DMS153 treated with DMSO at 0.1 percent for 48 hours (cell line): Measurements from ENCODE around the gene RCAN3.
"Not testable (repeated sequence)": the region's sequence is repeated elsewhere in the genome, so short reads cannot be mapped to it uniquely, and the experiment has no call there.

Experiments used
- DNase-seq: peaks from one replicate; lab custom pipeline; 2025; ENCODE audit not compliant: unreplicated experiment; lab: John Stamatoyannopoulos, UW

RCAN3 gene

GRCh38 chr1:24484199-24484598 is 18.4 kb upstream of the RCAN3 start:
- DNase-seq = no peak

GRCh38 chr1:24486331-24487065 is 16.1 kb upstream of the RCAN3 start:
- DNase-seq = no peak

GRCh38 chr1:24487455-24487854 is 15.2 kb upstream of the RCAN3 start:
- DNase-seq = no peak

- DNase-seq = not testable (repeated sequence)
These were observed 14.5 kb upstream of the RCAN3 start for GRCh38 chr1:24488159-24488558.

GRCh38 chr1:24489674-24490073 is 13.0 kb upstream of the RCAN3 start:
- no peak for DNase-seq

GRCh38 chr1:24490101-24490781 is 12.4 kb upstream of the RCAN3 start:
- DNase-seq = no peak

GRCh38 chr1:24491577-24492360 is 10.9 kb upstream of the RCAN3 start:
- DNase-seq = no peak

- DNase-seq = not testable (repeated sequence)
These were observed 9.7 kb upstream of the RCAN3 start for GRCh38 chr1:24492935-24493334.

GRCh38 chr1:24493785-24494184 is 8.9 kb upstream of the RCAN3 start:
- DNase-seq = no peak

- no peak for DNase-seq
These were observed 4.0 kb upstream of the RCAN3 start for GRCh38 chr1:24498589-24498988.

- DNase-seq = no peak
These were observed 2.1 kb upstream of the RCAN3 start for GRCh38 chr1:24500448-24501048.

GRCh38 chr1:24501371-24502064 is 1.1 kb upstream of the RCAN3 start:
- DNase-seq = no peak

GRCh38 chr1:24502065-24502708 is 449 bp upstream of the RCAN3 start:
- DNase-seq = peak; percentile 57

GRCh38 chr1:24503059-24503751 is 569 bp downstream of the RCAN3 start:
- no peak for DNase-seq

GRCh38 chr1:24503870-24504523 is 1.4 kb downstream of the RCAN3 start:
- DNase-seq = no peak

GRCh38 chr1:24504560-24504959 is 1.9 kb downstream of the RCAN3 start:
- DNase-seq = no peak

- DNase-seq = no peak
These were observed 3.2 kb downstream of the RCAN3 start for GRCh38 chr1:24505816-24506215.

- no peak for DNase-seq
These were observed 4.2 kb downstream of the RCAN3 start for GRCh38 chr1:24506691-24507381.

GRCh38 chr1:24507405-24507804 is 4.8 kb downstream of the RCAN3 start:
- no peak for DNase-seq
